ENCODE measurements around the gene FSTL4. TPM values are rescaled to one million over a fixed set of nuclear protein-coding genes. Genes with fewer than 3 reads are reported as not detected.

FSTL4 gene
- total RNA-seq, 1 experiment from 2014 or later, result 2.7 TPM

- Histone ChIP-seq H3K9me3 (no peaks in the 10 kb centered on the region), H3K27me3 (replicated peaks; ENCODE audit: control insufficient read depth, insufficient read depth, low read length) (no peaks in the 10 kb centered on the region; the same call in 1 of the 2 replicates), H3K36me3 (ENCODE audit: control insufficient read depth, insufficient read depth, low read length) (no peaks in the 10 kb centered on the region), H3K4me3 (ENCODE audit: low read depth, low read length) (no peak overlapping the region), H3K4me1 (no peaks in the 10 kb centered on the region)
- no peaks in the 10 kb centered on the region for H3K4me1 Mint-ChIP-seq (ENCODE audit: low read depth, unreplicated experiment)
- CTCF ChIA-PET, result no interaction called here
- POLR2A ChIA-PET, result no interaction called here
- no TSS peak for BruUV-seq (replicated peaks)
- no peak for TF ChIP-seq CTCF (IDR thresholded peaks at IDR 0.05; ENCODE audit: insufficient read depth in 1 of 2, low read depth in 1 of 2, low read length in 1 of 2, severe bottlenecking in 1 of 2, unreplicated experiment in 1 of 2)
- H3K36me3 Mint-ChIP-seq (ENCODE audit: insufficient read depth, unreplicated experiment), result no peaks in the 10 kb centered on the region
- peaks cover 18% of the 10 kb centered on the region for H3K27me3 Mint-ChIP-seq (ENCODE audit: insufficient read depth, unreplicated experiment)
- no peak overlapping the region for H3K4me3 Mint-ChIP-seq (ENCODE audit: unreplicated experiment)
- H3K9me3 Mint-ChIP-seq (ENCODE audit: unreplicated experiment), result no peaks in the 10 kb centered on the region
- intact Hi-C loops (cut with micrococcal nuclease; ENCODE audit: unreplicated experiment), result no loop called here
- no peak overlapping the region for H3K27ac Mint-ChIP-seq (ENCODE audit: unreplicated experiment)
- DNase-seq, result no peak
Observed at GRCh38 chr5:133392448-133392847, 219.9 kb downstream of the FSTL4 start.

- H3K4me1 ChIP-seq, result no peaks in the 10 kb centered on the region
- H3K27ac Mint-ChIP-seq (ENCODE audit: unreplicated experiment), result no peak overlapping the region
- peaks cover 19% of the 10 kb centered on the region for H3K27me3 Mint-ChIP-seq (ENCODE audit: insufficient read depth, unreplicated experiment)
- H3K27me3 ChIP-seq (replicated peaks; ENCODE audit: control insufficient read depth, insufficient read depth, low read length), result no peaks in the 10 kb centered on the region; the same call in 1 of the 2 replicates
- DNase-seq, result no peak
- no peaks in the 10 kb centered on the region for H3K36me3 Mint-ChIP-seq (ENCODE audit: insufficient read depth, unreplicated experiment)
- no peak overlapping the region for H3K4me3 ChIP-seq (ENCODE audit: low read depth, low read length)
- H3K4me1 Mint-ChIP-seq (ENCODE audit: low read depth, unreplicated experiment), result no peaks in the 10 kb centered on the region
- no peaks in the 10 kb centered on the region for H3K9me3 ChIP-seq
- CTCF ChIA-PET, result no interaction called here
- POLR2A ChIA-PET, result no interaction called here
- TF ChIP-seq CTCF (IDR thresholded peaks at IDR 0.05; ENCODE audit: insufficient read depth in 1 of 2, low read depth in 1 of 2, low read length in 1 of 2, severe bottlenecking in 1 of 2, unreplicated experiment in 1 of 2), result no peak
- H3K36me3 ChIP-seq (ENCODE audit: control insufficient read depth, insufficient read depth, low read length), result no peaks in the 10 kb centered on the region; the same call in 1 of the 2 replicates
- intact Hi-C loops (cut with micrococcal nuclease; ENCODE audit: unreplicated experiment), result no loop called here
- H3K4me3 Mint-ChIP-seq (ENCODE audit: unreplicated experiment), result no peak overlapping the region
- BruUV-seq (replicated peaks), result no TSS peak
- H3K9me3 Mint-ChIP-seq (ENCODE audit: unreplicated experiment), result no peaks in the 10 kb centered on the region
Observed at GRCh38 chr5:133391354-133392136, 220.8 kb downstream of the FSTL4 start.

- H3K9me3 Mint-ChIP-seq (ENCODE audit: unreplicated experiment), result no peaks in the 10 kb centered on the region
- H3K4me3 Mint-ChIP-seq (ENCODE audit: unreplicated experiment), result no peak overlapping the region
- Histone ChIP-seq H3K36me3 (ENCODE audit: control insufficient read depth, insufficient read depth, low read length) (no peaks in the 10 kb centered on the region; the same call in 1 of the 2 replicates), H3K27me3 (replicated peaks; ENCODE audit: control insufficient read depth, insufficient read depth, low read length) (no peaks in the 10 kb centered on the region; the same call in 1 of the 2 replicates), H3K9me3 (no peaks in the 10 kb centered on the region), H3K4me1 (no peaks in the 10 kb centered on the region), H3K4me3 (ENCODE audit: low read depth, low read length) (no peak overlapping the region)
- intact Hi-C loops (cut with micrococcal nuclease; ENCODE audit: unreplicated experiment), result no loop called here
- H3K4me1 Mint-ChIP-seq (ENCODE audit: low read depth, unreplicated experiment), result no peaks in the 10 kb centered on the region
- H3K36me3 Mint-ChIP-seq (ENCODE audit: insufficient read depth, unreplicated experiment), result no peaks in the 10 kb centered on the region
- peaks cover 19% of the 10 kb centered on the region for H3K27me3 Mint-ChIP-seq (ENCODE audit: insufficient read depth, unreplicated experiment)
- ChIA-PET CTCF (no interaction called here), POLR2A (no interaction called here)
- no peak for TF ChIP-seq CTCF (IDR thresholded peaks at IDR 0.05; ENCODE audit: insufficient read depth in 1 of 2, low read depth in 1 of 2, low read length in 1 of 2, severe bottlenecking in 1 of 2, unreplicated experiment in 1 of 2)
- BruUV-seq (replicated peaks), result no TSS peak
- no peak overlapping the region for H3K27ac Mint-ChIP-seq (ENCODE audit: unreplicated experiment)
- no peak for DNase-seq
Observed at GRCh38 chr5:133390416-133391353, 221.7 kb downstream of the FSTL4 start.
